GM18499 (cell line): ENCODE results near the gene PTPRG.

Experiments used
- ATAC-seq: cut with Tn5 transposase; IDR thresholded peaks from one replicate; pipeline ENCODE4 v1.9.1; 2021; ENCODE audit warnings: moderate number of reproducible peaks; ENCODE audit not compliant: insufficient read depth, unreplicated experiment

Gene PTPRG

DNA sequence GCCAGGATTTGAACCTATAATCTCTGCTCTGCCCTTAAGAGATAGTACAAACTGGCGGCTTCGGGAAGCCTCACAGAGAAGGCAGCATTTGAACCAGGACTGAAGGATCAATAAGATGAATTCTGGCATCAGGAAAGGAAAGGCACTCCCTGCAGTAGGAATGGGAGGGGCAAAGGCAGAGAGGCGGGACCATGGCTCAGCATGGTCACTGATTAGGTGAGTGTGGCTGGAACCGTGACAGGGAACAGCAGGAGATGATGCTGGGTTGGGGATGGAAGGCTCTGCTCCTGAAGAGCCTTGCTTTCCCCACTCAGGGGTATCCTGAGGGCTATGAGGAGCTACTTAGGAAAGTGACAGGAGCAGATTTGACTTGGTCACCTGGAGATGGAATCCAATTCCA lies 653.5 kb downstream of the PTPRG start:
- no peak for ATAC-seq

DNA sequence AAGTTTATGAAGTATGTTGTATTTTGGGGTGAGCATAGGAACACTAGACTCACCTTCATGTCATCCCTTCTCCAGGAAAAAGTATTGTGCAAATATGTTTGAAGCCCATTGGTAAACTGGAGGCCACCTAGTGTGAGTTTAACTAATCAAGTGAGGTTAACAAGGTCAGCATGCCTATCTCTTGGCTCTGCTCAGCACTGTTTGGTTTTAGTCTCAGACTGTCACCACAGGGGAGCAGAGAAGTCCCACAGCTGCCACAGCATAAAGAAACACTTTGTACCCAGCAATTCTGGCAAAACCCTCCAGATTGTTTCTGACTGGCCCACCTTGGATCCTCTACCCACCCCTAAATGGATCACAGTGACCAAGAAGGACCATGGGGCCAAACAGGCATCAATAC lies 659.2 kb downstream of the PTPRG start:
- ATAC-seq, result no peak

DNA sequence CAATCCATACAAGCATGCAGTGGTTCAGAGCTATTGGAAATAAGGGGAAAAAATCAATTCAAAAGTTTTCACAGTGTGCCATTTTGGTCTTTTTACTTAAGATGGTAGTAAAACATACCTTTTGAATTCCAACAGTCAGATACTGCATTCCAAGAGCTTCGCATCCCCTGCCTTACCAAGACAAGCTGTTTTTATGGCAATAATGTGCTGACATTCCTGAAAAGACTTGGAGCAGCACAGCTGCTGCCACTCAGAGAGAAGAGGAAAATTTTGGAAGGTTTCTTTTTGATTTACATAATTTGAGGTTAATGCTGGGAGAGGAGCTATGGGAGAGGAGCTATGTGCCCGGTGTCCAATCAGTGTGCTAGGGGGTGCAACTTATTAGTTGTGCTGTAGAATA lies 663.7 kb downstream of the PTPRG start:
- no peak for ATAC-seq

DNA sequence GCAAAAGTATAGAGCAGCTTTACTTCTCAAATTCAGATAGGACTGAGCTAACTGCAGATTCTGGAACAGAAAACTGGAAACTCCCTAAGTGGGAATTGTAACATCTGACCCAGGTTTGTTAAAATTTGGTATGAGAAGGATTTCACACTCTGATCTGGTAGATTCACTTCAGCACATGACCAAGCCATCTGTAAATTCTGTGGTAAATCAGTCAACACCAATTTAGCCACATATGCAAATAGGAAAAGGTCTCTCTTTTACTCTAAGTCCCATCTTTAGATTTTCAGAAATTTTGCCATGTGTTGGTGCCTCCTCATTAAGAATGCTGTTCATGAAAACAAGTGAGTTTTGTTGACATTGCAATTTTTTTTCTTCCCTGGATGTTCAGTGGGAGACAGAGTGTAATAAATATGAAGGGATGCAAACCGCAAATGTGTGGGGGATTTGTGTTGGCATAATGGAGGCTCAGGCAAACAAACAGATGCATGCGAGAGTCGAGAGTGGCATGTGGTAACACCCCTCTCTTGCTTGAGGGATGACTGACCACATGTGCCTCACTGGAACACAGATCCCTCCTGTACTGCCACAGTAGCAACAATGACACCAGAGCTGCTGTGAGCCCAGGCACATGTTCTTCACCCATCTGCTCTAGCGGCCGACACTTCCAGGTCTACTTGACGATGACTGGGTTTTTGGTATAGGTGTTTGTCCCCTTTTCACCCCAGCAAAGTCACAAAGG lies 665.4 kb downstream of the PTPRG start:
- no peak for ATAC-seq

DNA sequence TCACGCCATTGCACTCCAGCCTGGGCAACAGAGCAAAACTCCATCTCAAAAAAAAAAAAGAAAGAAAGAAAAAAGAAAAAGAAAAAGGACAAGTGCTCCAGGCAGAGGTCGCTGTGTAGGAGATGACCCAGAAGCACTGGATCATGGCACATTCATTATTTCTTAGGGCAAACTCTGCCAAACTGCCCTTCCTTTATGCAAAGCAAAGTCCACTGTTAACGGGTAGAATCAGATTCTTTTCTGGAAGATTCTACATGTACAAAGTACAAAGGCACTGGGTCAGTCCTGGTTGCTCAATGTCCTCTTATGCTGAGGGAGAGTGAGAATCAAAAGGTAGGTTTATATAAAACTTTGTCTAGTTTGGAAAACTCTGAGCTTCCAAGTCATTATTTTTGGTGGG lies 667.1 kb downstream of the PTPRG start:
- ATAC-seq, result no peak

DNA sequence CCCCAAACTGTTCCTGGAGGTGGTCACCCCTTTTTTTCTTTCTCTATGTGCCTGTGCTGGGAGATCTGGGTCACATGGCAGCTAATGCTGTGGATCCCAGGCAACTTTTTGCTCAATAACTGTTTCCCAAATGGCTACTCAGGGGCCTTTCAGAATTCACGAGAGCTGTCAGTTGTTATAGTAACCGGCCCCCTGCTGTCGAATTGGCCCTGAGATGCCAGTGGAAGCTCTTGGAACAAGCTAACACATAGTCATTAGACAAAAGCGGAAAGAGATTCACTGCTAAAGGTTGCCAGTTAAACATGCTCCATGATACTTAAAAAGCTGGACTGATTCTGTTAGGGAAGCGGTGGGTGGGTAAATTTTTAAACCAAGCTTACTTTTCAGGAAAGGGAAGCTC lies 667.8 kb downstream of the PTPRG start:
- no peak for ATAC-seq

DNA sequence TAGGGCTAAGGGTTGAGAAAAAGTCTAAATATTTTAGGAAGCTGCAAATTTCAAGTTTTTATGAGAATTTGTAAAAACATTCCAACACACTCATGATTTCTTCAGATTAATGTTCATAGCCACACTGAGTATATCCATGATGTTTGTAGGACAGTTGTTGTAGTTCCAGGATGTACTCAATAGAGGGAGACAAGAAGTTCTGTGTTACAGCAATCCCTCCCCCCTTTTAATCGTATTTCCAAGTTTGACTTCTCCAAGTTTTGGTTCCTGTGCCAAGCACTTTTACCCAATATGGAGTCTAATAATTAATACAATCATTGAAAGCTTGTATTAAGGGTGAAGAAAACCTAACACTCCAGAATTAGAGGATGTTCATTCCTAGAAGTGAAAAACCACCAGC lies 668.5 kb downstream of the PTPRG start:
- no peak for ATAC-seq

DNA sequence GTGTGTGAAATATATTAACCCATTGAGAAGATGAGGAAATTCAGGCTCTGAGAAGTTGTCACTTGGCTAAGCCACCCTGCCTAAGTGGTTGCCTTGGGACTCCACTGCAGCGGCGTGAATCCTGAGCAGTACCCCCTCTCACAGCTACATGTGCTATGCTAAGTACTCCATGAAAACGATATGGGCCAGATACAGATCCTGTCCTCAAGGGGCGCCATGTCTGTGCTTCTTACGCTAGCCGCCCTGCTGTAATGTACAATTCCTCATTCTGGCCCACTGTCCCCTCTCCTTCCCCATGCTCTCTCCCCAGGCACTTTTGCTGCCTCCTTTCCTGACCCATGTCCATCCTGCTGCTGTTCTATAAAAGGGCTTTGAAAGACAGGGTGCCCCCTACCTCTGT lies 671.7 kb downstream of the PTPRG start:
- ATAC-seq, result no peak

DNA sequence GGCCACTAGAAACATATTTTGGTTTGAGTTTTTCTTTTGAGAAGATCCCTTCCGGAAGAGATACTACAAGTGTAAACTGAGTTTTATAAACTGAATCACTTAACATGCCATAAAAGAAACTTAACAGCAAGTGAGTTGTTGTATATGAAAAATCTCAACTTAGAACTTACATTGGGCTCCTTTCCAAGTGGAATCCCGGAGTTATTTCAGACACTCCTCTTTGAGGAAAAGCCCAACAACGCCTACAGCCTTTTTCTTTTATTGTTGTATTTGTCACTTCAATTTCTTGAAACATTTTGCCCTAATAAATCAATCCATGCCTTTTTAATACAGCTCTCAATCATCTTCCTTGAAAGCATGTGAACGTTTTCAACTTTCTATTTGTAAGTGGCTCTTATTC lies 674.6 kb downstream of the PTPRG start:
- ATAC-seq, result no peak

DNA sequence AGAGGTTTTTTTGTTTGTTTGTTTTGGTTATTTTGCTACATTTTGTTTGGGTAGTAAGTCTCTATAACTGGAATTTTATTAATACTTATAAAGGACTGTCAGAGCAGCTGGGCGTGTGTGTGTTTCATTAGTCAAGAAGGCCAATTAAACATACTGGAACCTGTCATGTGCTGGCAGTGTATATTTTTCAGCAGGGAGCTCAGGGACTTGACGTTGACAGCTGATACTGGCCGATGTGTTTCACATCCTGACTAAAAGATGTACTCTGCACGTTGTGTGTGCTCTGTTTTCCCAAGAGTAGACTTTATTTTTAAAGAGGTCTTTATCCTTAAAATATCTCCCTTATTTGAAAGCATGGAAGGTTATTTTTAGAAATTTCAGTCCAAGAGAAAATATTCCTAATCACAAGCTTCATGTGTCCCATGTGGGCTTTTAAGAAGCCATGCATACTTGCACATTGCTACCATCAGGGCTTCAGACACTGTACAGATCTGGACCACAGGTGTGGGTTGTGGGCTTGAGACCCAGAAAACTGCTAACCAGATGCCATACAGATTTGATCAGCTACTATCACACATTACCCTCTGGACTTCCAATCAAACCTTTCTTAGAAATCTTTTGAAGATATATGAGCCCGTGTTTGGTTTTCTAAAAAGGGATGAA lies 676.0 kb downstream of the PTPRG start:
- no peak for ATAC-seq

DNA sequence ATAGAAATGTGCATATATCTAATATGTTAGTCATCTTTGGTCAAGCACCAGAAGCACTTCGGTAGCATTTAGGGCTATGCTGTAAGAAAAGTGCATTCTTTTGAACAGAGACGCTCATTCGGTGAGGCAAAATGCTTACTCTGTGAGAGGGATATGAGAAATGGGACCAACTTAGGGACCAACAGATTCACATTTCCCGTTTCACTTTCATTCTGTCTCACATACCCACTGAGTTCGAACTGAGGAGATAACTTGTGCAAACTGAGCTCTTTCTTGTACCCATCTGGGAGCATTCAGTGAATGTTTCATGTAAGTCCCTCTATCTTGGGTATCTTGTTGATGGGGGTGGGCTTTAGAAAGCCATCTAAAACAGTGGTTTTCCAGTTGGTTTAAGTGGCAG lies 676.6 kb downstream of the PTPRG start:
- peak; percentile 86 for ATAC-seq

DNA sequence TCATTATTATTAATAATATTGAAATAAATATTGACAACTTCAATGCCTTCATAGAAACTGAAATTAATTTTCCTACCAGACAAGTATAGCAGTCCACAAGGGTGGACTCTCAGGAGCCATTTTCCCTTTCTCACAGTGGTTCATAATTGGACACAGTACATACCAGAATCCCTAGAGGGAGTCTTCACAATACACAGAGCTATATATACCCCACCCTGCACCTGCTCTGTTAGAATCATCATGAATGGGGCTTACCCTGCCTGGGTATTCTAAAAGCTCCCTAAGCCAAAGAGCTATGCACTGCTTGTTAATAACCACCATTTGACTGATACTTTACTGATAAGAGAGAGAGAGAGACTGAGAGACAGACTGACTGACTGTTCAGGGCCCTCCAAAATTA lies 677.1 kb downstream of the PTPRG start:
- ATAC-seq, result peak; percentile 37

DNA sequence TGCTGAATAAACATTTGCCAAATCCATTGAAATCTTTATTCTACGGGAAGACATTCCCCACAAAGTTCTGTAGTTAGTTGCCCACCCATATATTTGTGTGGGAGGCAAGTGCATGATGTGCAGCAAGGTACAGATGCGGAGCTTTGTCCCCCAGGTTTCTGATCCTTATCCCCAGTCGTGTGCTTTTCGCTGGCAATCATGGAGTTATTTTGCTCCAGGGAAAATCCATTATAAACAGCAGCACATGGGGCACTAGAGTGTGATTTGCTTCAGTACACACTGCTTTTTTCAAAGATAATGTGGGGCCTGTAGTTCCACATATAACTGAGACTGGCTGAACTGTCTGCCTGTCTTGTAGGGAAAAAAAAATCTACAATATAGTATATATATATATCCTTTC lies 679.9 kb downstream of the PTPRG start:
- no peak for ATAC-seq

DNA sequence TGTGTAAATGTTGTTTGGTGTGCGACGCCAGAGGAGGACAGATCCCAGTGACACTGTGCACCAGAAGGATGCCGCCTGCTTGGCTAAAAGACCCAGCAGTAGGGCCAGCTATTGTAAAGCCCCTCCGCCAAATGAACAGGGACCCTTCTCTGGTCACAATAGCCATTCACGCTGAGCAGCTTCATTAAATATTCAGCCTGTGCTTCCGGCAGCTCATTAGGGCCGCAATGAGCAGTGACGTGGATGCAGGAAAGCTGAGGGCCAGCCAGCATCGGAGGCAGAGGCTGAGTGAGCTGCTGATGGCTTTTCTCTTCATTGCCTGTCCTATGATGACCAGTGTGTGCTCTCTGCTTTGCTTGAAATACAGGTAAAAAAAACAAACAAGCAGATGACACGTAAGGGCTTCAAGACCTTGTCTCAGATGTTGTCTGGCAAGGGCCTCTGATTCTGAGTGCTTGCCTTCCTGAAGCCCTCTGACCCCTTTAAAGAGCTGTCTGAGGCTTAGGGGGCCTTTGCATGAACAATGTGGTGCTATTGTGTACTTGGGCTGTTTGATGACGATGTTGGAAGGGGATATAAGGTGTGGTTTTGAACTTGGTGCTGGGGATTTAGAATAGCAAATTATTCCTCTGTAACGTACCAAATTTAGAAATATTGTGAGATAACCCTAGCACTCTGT lies 681.6 kb downstream of the PTPRG start:
- ATAC-seq, result no peak

DNA sequence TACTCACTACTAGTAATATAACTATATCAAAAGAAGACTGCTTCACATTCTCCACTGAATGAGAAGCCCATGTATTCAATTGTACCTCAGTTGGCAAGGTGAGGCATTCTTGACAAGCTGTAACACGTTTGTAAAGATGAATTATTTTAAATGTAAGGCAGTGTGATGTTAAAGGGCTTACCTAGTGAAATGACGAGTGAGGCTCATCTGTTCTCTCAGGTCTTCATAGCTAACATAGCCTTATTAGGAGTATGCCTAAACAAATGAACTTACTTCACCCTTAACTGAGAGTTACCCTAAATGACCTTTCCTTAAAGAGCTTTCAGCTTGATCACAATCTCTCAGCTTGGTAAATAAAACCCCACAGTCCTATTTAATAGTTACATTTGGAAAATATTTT lies 684.7 kb downstream of the PTPRG start:
- no peak for ATAC-seq

DNA sequence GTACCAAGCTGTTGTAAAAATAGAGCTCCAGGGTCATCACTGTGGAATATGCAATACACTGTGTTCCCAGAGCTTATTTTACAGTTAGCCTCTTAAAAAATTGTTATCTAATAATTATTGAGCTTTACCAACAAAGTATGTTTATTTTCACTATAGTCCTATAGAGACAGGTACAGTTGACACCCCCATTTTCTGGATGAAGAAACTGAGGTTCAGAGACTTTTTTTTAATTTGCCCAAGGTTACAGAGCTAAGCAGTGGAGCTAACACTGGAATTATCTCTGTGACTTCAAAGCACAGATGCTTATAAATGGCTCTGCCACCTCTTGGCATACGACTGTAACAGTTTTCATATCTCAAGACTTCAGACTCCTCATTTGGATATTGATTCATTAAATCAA lies 685.6 kb downstream of the PTPRG start:
- ATAC-seq, result no peak

DNA sequence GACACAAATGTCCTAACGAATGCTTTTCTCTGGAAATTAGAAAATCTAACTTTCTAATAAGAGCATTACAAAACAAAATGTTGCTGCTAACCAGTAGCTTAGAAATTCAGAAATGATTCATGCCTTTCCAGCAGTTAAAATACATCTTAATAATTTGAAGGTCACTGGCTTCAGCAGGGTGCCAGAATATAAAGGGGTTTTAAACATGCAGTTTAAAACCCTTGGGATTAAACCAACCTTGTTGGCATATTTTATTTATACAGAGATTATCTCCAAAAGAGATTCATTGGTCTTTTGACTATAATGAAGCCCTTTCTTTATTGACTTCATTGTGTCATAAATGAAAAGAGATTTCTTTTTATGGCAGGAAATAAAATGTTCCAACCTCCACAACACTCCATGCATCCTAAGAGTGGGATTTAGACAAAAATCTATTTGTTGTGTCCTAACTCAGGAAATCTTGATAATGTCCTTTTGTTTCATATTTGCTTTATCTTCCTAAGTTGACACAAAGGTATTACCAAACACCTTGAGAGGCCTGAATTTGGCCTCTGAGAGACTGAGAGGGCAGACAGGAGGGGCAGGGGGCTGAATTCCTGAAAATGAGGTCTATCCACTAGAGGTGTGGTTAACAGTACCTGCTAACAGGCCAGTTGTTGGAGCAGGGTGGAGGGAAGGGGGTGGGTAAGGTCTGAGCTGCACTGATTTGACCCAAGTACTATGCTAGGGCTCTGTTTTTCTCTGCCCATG lies 687.5 kb downstream of the PTPRG start:
- ATAC-seq, result no peak

DNA sequence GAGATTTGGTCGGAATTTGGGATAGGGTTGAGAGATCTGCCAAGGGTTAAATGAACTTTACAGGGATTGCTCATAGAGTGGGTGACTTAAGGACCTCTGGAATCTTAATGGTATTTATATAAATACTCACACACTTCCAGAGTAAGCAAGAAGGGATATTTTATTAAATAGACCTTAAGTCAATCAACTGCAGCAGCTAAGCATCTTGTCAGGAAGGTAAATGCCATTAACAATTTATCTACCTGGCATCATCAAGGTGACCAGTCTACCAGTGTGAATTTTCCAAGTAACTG lies 688.1 kb downstream of the PTPRG start:
- ATAC-seq, result no peak

DNA sequence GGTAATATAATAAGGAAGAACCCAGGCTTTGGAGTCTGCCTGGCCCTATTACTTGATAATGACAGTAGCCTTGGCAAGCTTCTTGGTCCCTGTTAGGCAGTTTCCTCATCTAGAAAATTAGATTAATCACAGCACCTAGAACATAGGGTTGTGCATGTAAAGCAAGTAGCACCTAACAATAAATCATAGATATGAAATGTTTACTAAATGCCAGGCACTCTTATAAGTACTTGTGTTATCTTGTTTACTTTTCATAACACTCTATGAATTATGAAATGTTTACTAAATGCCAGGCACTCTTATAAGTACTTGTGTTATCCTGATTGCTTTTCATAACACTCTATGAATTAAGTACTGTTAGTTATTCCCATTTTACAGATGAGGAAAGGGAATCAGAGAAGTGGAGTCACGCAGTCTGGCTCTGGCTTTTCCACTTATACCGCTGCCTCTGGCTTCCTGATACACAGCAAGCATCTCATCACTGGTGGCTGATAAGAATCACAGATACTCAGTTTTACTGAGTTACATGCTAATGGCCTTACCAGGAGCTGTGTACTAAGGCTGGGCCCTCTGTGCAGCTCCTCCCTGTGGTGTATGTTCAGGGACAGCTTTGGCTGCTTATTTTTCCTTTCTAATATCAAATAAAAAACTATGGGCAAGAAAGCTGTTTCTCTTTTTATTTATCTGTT lies 688.6 kb downstream of the PTPRG start:
- no peak for ATAC-seq

DNA sequence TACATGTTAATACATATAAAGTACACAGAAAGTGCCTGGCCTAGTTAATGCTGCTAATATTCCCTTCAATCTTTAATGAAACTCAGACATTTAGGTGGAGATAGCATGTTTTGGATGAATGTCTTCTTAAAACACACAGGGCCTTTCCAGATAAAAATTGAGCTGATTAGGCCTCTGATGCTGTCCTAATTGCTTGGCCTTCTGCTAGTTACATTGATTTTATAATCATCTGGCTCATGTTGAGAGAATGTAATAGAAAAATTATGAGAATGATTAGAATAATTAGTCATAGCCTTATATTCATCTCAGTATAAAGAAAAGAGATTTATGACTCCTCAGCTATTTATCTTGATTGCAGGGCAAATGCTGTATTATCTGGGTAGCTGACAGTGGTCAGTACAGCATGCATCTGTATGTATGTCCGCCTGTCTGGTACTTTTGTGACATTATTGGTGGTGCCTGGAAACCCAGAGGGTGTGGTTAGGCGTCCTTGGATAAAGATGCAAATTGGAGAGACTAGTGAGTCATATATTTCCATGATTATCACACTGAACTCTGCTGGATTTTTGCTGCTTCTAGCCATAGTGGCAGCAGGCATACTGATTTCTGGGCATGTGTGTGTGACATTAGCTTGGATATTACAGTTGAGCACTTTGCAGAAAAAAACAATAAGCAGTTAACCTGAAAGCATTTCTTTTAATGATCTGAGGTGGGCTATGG lies 691.2 kb downstream of the PTPRG start:
- ATAC-seq, result no peak
